ENCODE measurements around the gene LCT.

LCT gene

GRCh38 chr2:135831180-135831812, 5.7 kb downstream of the LCT start:
- Histone ChIP-seq H3K27ac (ENCODE audit: low read depth, low read length) (no peak overlapping the region), H3K4me1 (ENCODE audit: control insufficient read depth, insufficient read depth, low read length) (no peaks in the 10 kb centered on the region), H3K9me3 (ENCODE audit: control insufficient read depth, insufficient read depth, low read depth, low read length) (no peaks in the 10 kb centered on the region)

GRCh38 chr2:135829378-135830135, 7.4 kb downstream of the LCT start:
- Histone ChIP-seq H3K27me3 (ENCODE audit: control insufficient read depth, insufficient read depth, low read length) (no peaks in the 10 kb centered on the region), H3K27ac (ENCODE audit: low read depth, low read length) (no peak overlapping the region), H3K9ac (ENCODE audit: low read length) (no peak overlapping the region), H3K9me3 (ENCODE audit: control insufficient read depth, insufficient read depth, low read depth, low read length) (no peaks in the 10 kb centered on the region), H3K4me3 (ENCODE audit: low read depth, low read length) (no peak overlapping the region), H3K4me1 (ENCODE audit: control insufficient read depth, insufficient read depth, low read length) (no peaks in the 10 kb centered on the region), H3K36me3 (ENCODE audit: control insufficient read depth, insufficient read depth, low read length) (no peaks in the 10 kb centered on the region)

More at GRCh38 chr2:135831180-135831812, 5.7 kb downstream of the LCT start:
- H3K4me3 ChIP-seq (ENCODE audit: low read depth, low read length): no peak overlapping the region
- H3K27me3 ChIP-seq (ENCODE audit: control insufficient read depth, insufficient read depth, low read length): no peaks in the 10 kb centered on the region
- no peak overlapping the region for H3K9ac ChIP-seq (ENCODE audit: low read length)
- H3K36me3 ChIP-seq (ENCODE audit: control insufficient read depth, insufficient read depth, low read length): no peaks in the 10 kb centered on the region

- no peaks in the 10 kb centered on the region for H3K4me1 ChIP-seq (ENCODE audit: control insufficient read depth, insufficient read depth, low read length)
- peaks cover 11% of the 10 kb centered on the region; the same call in 1 of the 2 replicates for H3K9me3 ChIP-seq (ENCODE audit: control insufficient read depth, insufficient read depth, low read depth, low read length)
- H3K9ac ChIP-seq (ENCODE audit: low read length): no peak overlapping the region
- no peaks in the 10 kb centered on the region for H3K27me3 ChIP-seq (ENCODE audit: control insufficient read depth, insufficient read depth, low read length)
- no peak overlapping the region for H3K27ac ChIP-seq (ENCODE audit: low read depth, low read length)
- H3K4me3 ChIP-seq (ENCODE audit: low read depth, low read length): no peak overlapping the region
- no peaks in the 10 kb centered on the region for H3K36me3 ChIP-seq (ENCODE audit: control insufficient read depth, insufficient read depth, low read length)
Observed at GRCh38 chr2:135826544-135826943, 10.4 kb downstream of the LCT start.

GRCh38 chr2:135825550-135826176, 11.3 kb downstream of the LCT start:
- Histone ChIP-seq H3K36me3 (ENCODE audit: control insufficient read depth, insufficient read depth, low read length) (no peaks in the 10 kb centered on the region), H3K4me3 (ENCODE audit: low read depth, low read length) (no peak overlapping the region), H3K27ac (ENCODE audit: low read depth, low read length) (no peak overlapping the region), H3K9me3 (ENCODE audit: control insufficient read depth, insufficient read depth, low read depth, low read length) (peaks cover 11% of the 10 kb centered on the region; the same call in 1 of the 2 replicates), H3K9ac (ENCODE audit: low read length) (no peak overlapping the region), H3K4me1 (ENCODE audit: control insufficient read depth, insufficient read depth, low read length) (no peaks in the 10 kb centered on the region), H3K27me3 (ENCODE audit: control insufficient read depth, insufficient read depth, low read length) (no peaks in the 10 kb centered on the region)

GRCh38 chr2:135825131-135825530, 11.9 kb downstream of the LCT start:
- Histone ChIP-seq H3K27me3 (ENCODE audit: control insufficient read depth, insufficient read depth, low read length) (no peaks in the 10 kb centered on the region), H3K27ac (ENCODE audit: low read depth, low read length) (no peak overlapping the region), H3K9ac (ENCODE audit: low read length) (no peak overlapping the region), H3K36me3 (ENCODE audit: control insufficient read depth, insufficient read depth, low read length) (no peaks in the 10 kb centered on the region), H3K4me1 (ENCODE audit: control insufficient read depth, insufficient read depth, low read length) (no peaks in the 10 kb centered on the region), H3K9me3 (ENCODE audit: control insufficient read depth, insufficient read depth, low read depth, low read length) (peaks cover 11% of the 10 kb centered on the region; the same call in 1 of the 2 replicates), H3K4me3 (ENCODE audit: low read depth, low read length) (no peak overlapping the region)

GRCh38 chr2:135822855-135823254, 14.1 kb downstream of the LCT start:
- H3K9me3 ChIP-seq (ENCODE audit: control insufficient read depth, insufficient read depth, low read depth, low read length): peaks cover 11% of the 10 kb centered on the region; the same call in 1 of the 2 replicates

GRCh38 chr2:135821190-135821589, 15.8 kb downstream of the LCT start:
- no peaks in the 10 kb centered on the region for H3K36me3 ChIP-seq (ENCODE audit: control insufficient read depth, insufficient read depth, low read length)
- no peak overlapping the region for H3K9ac ChIP-seq (ENCODE audit: low read length)
- no peak overlapping the region for H3K4me3 ChIP-seq (ENCODE audit: low read depth, low read length)
- no peaks in the 10 kb centered on the region for H3K27me3 ChIP-seq (ENCODE audit: control insufficient read depth, insufficient read depth, low read length)
- H3K27ac ChIP-seq (ENCODE audit: low read depth, low read length): no peak overlapping the region
- H3K9me3 ChIP-seq (ENCODE audit: control insufficient read depth, insufficient read depth, low read depth, low read length): peaks cover 11% of the 10 kb centered on the region; the same call in 1 of the 2 replicates
- H3K4me1 ChIP-seq (ENCODE audit: control insufficient read depth, insufficient read depth, low read length): no peaks in the 10 kb centered on the region

More at GRCh38 chr2:135822855-135823254, 14.1 kb downstream of the LCT start:
- Histone ChIP-seq H3K9ac (ENCODE audit: low read length) (no peak overlapping the region), H3K27me3 (ENCODE audit: control insufficient read depth, insufficient read depth, low read length) (no peaks in the 10 kb centered on the region), H3K27ac (ENCODE audit: low read depth, low read length) (no peak overlapping the region), H3K4me1 (ENCODE audit: control insufficient read depth, insufficient read depth, low read length) (no peaks in the 10 kb centered on the region), H3K4me3 (ENCODE audit: low read depth, low read length) (no peak overlapping the region), H3K36me3 (ENCODE audit: control insufficient read depth, insufficient read depth, low read length) (no peaks in the 10 kb centered on the region)

GRCh38 chr2:135820003-135820618, 16.9 kb downstream of the LCT start:
- Histone ChIP-seq H3K4me1 (ENCODE audit: control insufficient read depth, insufficient read depth, low read length) (no peaks in the 10 kb centered on the region), H3K36me3 (ENCODE audit: control insufficient read depth, insufficient read depth, low read length) (no peaks in the 10 kb centered on the region), H3K9me3 (ENCODE audit: control insufficient read depth, insufficient read depth, low read depth, low read length) (peaks cover 11% of the 10 kb centered on the region; the same call in 1 of the 2 replicates), H3K27me3 (ENCODE audit: control insufficient read depth, insufficient read depth, low read length) (no peaks in the 10 kb centered on the region), H3K27ac (ENCODE audit: low read depth, low read length) (no peak overlapping the region), H3K9ac (ENCODE audit: low read length) (no peak overlapping the region), H3K4me3 (ENCODE audit: low read depth, low read length) (no peak overlapping the region)

- H3K4me1 ChIP-seq (ENCODE audit: control insufficient read depth, insufficient read depth, low read length): no peaks in the 10 kb centered on the region
- H3K27me3 ChIP-seq (ENCODE audit: control insufficient read depth, insufficient read depth, low read length): no peaks in the 10 kb centered on the region
- no peak overlapping the region for H3K9ac ChIP-seq (ENCODE audit: low read length)
- H3K27ac ChIP-seq (ENCODE audit: low read depth, low read length): no peak overlapping the region
- H3K36me3 ChIP-seq (ENCODE audit: control insufficient read depth, insufficient read depth, low read length): no peaks in the 10 kb centered on the region
- no peak overlapping the region for H3K4me3 ChIP-seq (ENCODE audit: low read depth, low read length)
- peaks cover 11% of the 10 kb centered on the region; the same call in 1 of the 2 replicates for H3K9me3 ChIP-seq (ENCODE audit: control insufficient read depth, insufficient read depth, low read depth, low read length)
Observed at GRCh38 chr2:135818937-135819610, 17.9 kb downstream of the LCT start.

GRCh38 chr2:135817951-135818350, 19.0 kb downstream of the LCT start:
- H3K4me1 ChIP-seq (ENCODE audit: control insufficient read depth, insufficient read depth, low read length): no peaks in the 10 kb centered on the region
- no peak overlapping the region for H3K4me3 ChIP-seq (ENCODE audit: low read depth, low read length)
- no peaks in the 10 kb centered on the region for H3K27me3 ChIP-seq (ENCODE audit: control insufficient read depth, insufficient read depth, low read length)
- peaks cover 4% of the 10 kb centered on the region; the same call in 1 of the 2 replicates for H3K9me3 ChIP-seq (ENCODE audit: control insufficient read depth, insufficient read depth, low read depth, low read length)
- no peak overlapping the region for H3K9ac ChIP-seq (ENCODE audit: low read length)
- H3K27ac ChIP-seq (ENCODE audit: low read depth, low read length): no peak overlapping the region
- no peaks in the 10 kb centered on the region for H3K36me3 ChIP-seq (ENCODE audit: control insufficient read depth, insufficient read depth, low read length)
